Naive B cell (primary cell): ENCODE measurements around the gene BET1L. TPM values are rescaled to one million over a fixed set of nuclear protein-coding genes. Genes with fewer than 3 reads are reported as not detected.
"Not testable (repeated sequence)": the region's sequence is repeated elsewhere in the genome, so short reads cannot be mapped to it uniquely, and the experiment has no call there.

Experiments used
- ATAC-seq, 2 donors: fragments of 150-1000 bp; cut with Tn5 transposase; 2 replicates each; pipeline ENCODE4 v1.10.0; 2021; ENCODE audit warnings: low read depth in 2 of 2, mild to moderate bottlenecking in 2 of 2, moderate library complexity in 2 of 2
- DNase-seq: peaks from one replicate; pipeline ENCODE4 v3.0.0; 2022
- H3K27ac Mint-ChIP-seq, 6 donors: one replicate each; pipeline ENCODE4 v1.8.0; 2020 to 2022; ENCODE audit warnings: mild to moderate bottlenecking in 6 of 6, mixed read lengths in 6 of 6, moderate library complexity in 5 of 6, inconsistent platforms in 2 of 6
- H3K27me3 Mint-ChIP-seq, 3 donors: one replicate each; pipeline ENCODE4 v1.8.0; 2021 to 2022; ENCODE audit warnings: mixed read lengths in 3 of 3, mild to moderate bottlenecking in 1 of 3
- H3K36me3 Mint-ChIP-seq, 2 donors: one replicate each; pipeline ENCODE4 v1.8.0; 2020 to 2022; ENCODE audit warnings: mixed read lengths in 2 of 2, inconsistent platforms in 1 of 2, mild to moderate bottlenecking in 1 of 2
- H3K4me1 Mint-ChIP-seq, 3 donors: one replicate each; pipeline ENCODE4 v1.8.0; 2020 to 2022; ENCODE audit warnings: mixed read lengths in 3 of 3, inconsistent platforms in 1 of 3, mild to moderate bottlenecking in 1 of 3, moderate library complexity in 1 of 3
- H3K4me3 Mint-ChIP-seq, 8 donors: one replicate each; pipeline ENCODE4 v1.8.0; 2020 to 2022; ENCODE audit warnings: mild to moderate bottlenecking in 8 of 8, mixed read lengths in 8 of 8, moderate library complexity in 8 of 8, inconsistent platforms in 2 of 8
- H3K9me3 Mint-ChIP-seq, 7 donors: one replicate each; pipeline ENCODE4 v1.8.0; 2020 to 2022; ENCODE audit warnings: mixed read lengths in 7 of 7, mild to moderate bottlenecking in 5 of 7, inconsistent platforms in 2 of 7, moderate library complexity in 1 of 7
- polyA plus RNA-seq, 6 donors: library from polyadenylated mRNA; unstranded; fragments of 300-500 nt; fragmentation: Illumina TruSeq; gene quantifications; one replicate each; pipeline ENCODE4 v1.2.3, GENCODE V29; 2021; ENCODE audit warnings: low read depth in 6 of 6

BET1L gene
- polyA plus RNA-seq, 6 donors from 2014 or later, result 23.4 to 72.3 (median 44.7) TPM

- ATAC-seq, H3K27ac Mint-ChIP-seq, H3K4me3 Mint-ChIP-seq, H3K9me3 Mint-ChIP-seq, DNase-seq, H3K36me3 Mint-ChIP-seq, H3K4me1 Mint-ChIP-seq, H3K27me3 Mint-ChIP-seq: not testable (repeated sequence)
These were observed 13.7 kb downstream of the BET1L start for GRCh38 chr11:193481-193880.

GRCh38 chr11:192674-193128 lies 14.5 kb downstream of the BET1L start, which contains the start of gene SCGB1C1:
TSS of gene SCGB1C1 (plus strand) at chr11:193078. CDS start at chr11:193100, 22 bp downstream.
- H3K27ac Mint-ChIP-seq, result peak within 1 kb of the TSS in 1 of 6 donors; percentile 85
- DNase-seq, H3K9me3 Mint-ChIP-seq, H3K27me3 Mint-ChIP-seq, ATAC-seq, H3K4me1 Mint-ChIP-seq, H3K4me3 Mint-ChIP-seq, H3K36me3 Mint-ChIP-seq: not testable (repeated sequence)

GRCh38 chr11:191490-192478 lies 15.4 kb downstream of the BET1L start:
- H3K27ac Mint-ChIP-seq, result peak overlapping the region in 1 of 6 donors; percentile 85

GRCh38 chr11:190546-190945 lies 16.7 kb downstream of the BET1L start:
- H3K4me1 Mint-ChIP-seq, H3K27me3 Mint-ChIP-seq, H3K4me3 Mint-ChIP-seq, H3K36me3 Mint-ChIP-seq, DNase-seq, ATAC-seq, H3K9me3 Mint-ChIP-seq: not testable (repeated sequence)
- peak overlapping the region in 1 of 6 donors; percentile 69 for H3K27ac Mint-ChIP-seq

More at GRCh38 chr11:191490-192478, 15.4 kb downstream of the BET1L start:
- DNase-seq (peak; percentile 32), ATAC-seq (peak; percentile 78 to 86)
- H3K27me3 Mint-ChIP-seq, H3K9me3 Mint-ChIP-seq, H3K36me3 Mint-ChIP-seq, H3K4me3 Mint-ChIP-seq, H3K4me1 Mint-ChIP-seq: not testable (repeated sequence)

- not testable (repeated sequence) for H3K27me3 Mint-ChIP-seq, H3K27ac Mint-ChIP-seq, H3K36me3 Mint-ChIP-seq, H3K4me3 Mint-ChIP-seq, H3K9me3 Mint-ChIP-seq, H3K4me1 Mint-ChIP-seq, DNase-seq
- peak; percentile 56 to 60 for ATAC-seq
These were observed 17.3 kb downstream of the BET1L start for GRCh38 chr11:189843-190311.

- H3K27me3 Mint-ChIP-seq, DNase-seq, H3K36me3 Mint-ChIP-seq, H3K27ac Mint-ChIP-seq, H3K4me3 Mint-ChIP-seq, H3K4me1 Mint-ChIP-seq, H3K9me3 Mint-ChIP-seq: not testable (repeated sequence)
- ATAC-seq, result peak in 1 of 2 donors; percentile 7
These were observed 17.9 kb downstream of the BET1L start for GRCh38 chr11:189200-189783.

GRCh38 chr11:180242-180641 lies 27.0 kb downstream of the BET1L start:
- not testable (repeated sequence) for ATAC-seq

More at GRCh38 chr11:180242-180641, 27.0 kb downstream of the BET1L start:
- not testable (repeated sequence) for DNase-seq, H3K27me3 Mint-ChIP-seq, H3K27ac Mint-ChIP-seq, H3K4me3 Mint-ChIP-seq, H3K9me3 Mint-ChIP-seq, H3K4me1 Mint-ChIP-seq, H3K36me3 Mint-ChIP-seq

Other genes with a start within 250 kb of the BET1L start
- 1 to 10 TPM in 2 of 6 donors, not detected in 4; 1.9 to 2.1 TPM for gene SCGB1C1, start 14.3 kb downstream of the BET1L start, polyA plus RNA-seq
- 10 to 100 TPM; 66.8 to 83.6 (median 72.6) TPM for gene RIC8A, start 309 bp upstream of the BET1L start, polyA plus RNA-seq
- gene SIRT3, start 28.9 kb upstream of the BET1L start, polyA plus RNA-seq, result 10 to 100 TPM in 3 of 6 donors, 1 to 10 TPM in 3; 1.4 to 14.2 (median 8.8) TPM
- gene PSMD13, start 29.6 kb upstream of the BET1L start, polyA plus RNA-seq, result 100 to 1,000 TPM; 193 to 258 (median 215) TPM
- gene NLRP6, start 71.0 kb upstream of the BET1L start, polyA plus RNA-seq, result 1 to 10 TPM; 1.4 to 3.3 (median 2.2) TPM
- 1 to 10 TPM; 3.4 to 8.3 (median 4.3) TPM for gene PGGHG, start 81.7 kb upstream of the BET1L start, polyA plus RNA-seq
- not detected for gene IFITM5, start 92.1 kb upstream of the BET1L start, polyA plus RNA-seq
- 1,000 to 10,000 TPM in 4 of 6 donors, 100 to 1,000 TPM in 2; 915 to 1,467 (median 1,288) TPM for gene IFITM2, start 100.4 kb upstream of the BET1L start, polyA plus RNA-seq
- gene IFITM1, start 106.6 kb upstream of the BET1L start, polyA plus RNA-seq, result 100 to 1,000 TPM; 152 to 299 (median 164) TPM
- 100 to 1,000 TPM in 1 of 6 donors, 10 to 100 TPM in 3, 1 to 10 TPM in 1, under 1 TPM in 1; 0.71 to 178 (median 64.1) TPM for gene IFITM3, start 113.5 kb upstream of the BET1L start, polyA plus RNA-seq
- not detected for gene B4GALNT4, start 162.1 kb upstream of the BET1L start, polyA plus RNA-seq
- under 1 TPM in 2 of 6 donors, not detected in 4; 0.09 to 0.13 TPM for gene PKP3, start 186.8 kb upstream of the BET1L start, polyA plus RNA-seq
- gene SIGIRR, start 207.6 kb upstream of the BET1L start, polyA plus RNA-seq, result 10 to 100 TPM; 30.4 to 72.0 (median 53.5) TPM
- gene ANO9, start 234.6 kb upstream of the BET1L start, polyA plus RNA-seq, result 1 to 10 TPM in 5 of 6 donors, not detected in 1; 1.9 to 4.5 (median 3.4) TPM
- gene PTDSS2, start 242.9 kb upstream of the BET1L start, polyA plus RNA-seq, result 10 to 100 TPM in 4 of 6 donors, 1 to 10 TPM in 2; 5.5 to 12.3 (median 10.3) TPM